ENCODE results near the gene TMEM41B.
"Not testable (repeated sequence)": the region's sequence is repeated elsewhere in the genome, so short reads cannot be mapped to it uniquely, and the experiment has no call there.

- TF ChIP-seq, protein P1, sequence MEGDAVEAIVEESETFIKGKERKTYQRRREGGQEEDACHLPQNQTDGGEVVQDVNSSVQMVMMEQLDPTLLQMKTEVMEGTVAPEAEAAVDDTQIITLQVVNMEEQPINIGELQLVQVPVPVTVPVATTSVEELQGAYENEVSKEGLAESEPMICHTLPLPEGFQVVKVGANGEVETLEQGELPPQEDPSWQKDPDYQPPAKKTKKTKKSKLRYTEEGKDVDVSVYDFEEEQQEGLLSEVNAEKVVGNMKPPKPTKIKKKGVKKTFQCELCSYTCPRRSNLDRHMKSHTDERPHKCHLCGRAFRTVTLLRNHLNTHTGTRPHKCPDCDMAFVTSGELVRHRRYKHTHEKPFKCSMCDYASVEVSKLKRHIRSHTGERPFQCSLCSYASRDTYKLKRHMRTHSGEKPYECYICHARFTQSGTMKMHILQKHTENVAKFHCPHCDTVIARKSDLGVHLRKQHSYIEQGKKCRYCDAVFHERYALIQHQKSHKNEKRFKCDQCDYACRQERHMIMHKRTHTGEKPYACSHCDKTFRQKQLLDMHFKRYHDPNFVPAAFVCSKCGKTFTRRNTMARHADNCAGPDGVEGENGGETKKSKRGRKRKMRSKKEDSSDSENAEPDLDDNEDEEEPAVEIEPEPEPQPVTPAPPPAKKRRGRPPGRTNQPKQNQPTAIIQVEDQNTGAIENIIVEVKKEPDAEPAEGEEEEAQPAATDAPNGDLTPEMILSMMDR (IDR thresholded peaks at IDR 0.05) = not testable (repeated sequence)
- not testable (repeated sequence) for TF ChIP-seq POLR2A (IDR thresholded peaks at IDR 0.05)
These were observed 46.6 kb upstream of the TMEM41B start for GRCh38 chr11:9360862-9361622.
